Natural killer cell (primary cell): ENCODE results near the gene ERCC6L. TPM values are rescaled to one million over a fixed set of nuclear protein-coding genes. Genes with fewer than 3 reads are reported as not detected.
"Not testable (repeated sequence)": the region's sequence is repeated elsewhere in the genome, so short reads cannot be mapped to it uniquely, and the experiment has no call there.

ENCODE experiments used
- ATAC-seq, 3 donors: fragments of 150-1000 bp in 2 of 3; fragments of 200-7000 bp in 1 of 3; cut with Tn5 transposase; 1 replicate in 1 of 3; 2 replicates in 2 of 3; pipeline ENCODE4 v1.10.0; 2021; ENCODE audit warnings: mild to moderate bottlenecking in 2 of 3, moderate library complexity in 2 of 3
- DNase-seq, 2 donors: peaks; one replicate each; pipeline versions ENCODE4 v3.0.0 to v3.0.0-alpha.2; 2013 to 2021; ENCODE audit warnings: mixed read lengths in 1 of 2
- H3K27ac ChIP-seq: one replicate; pipeline ENCODE4 v1.5.1; 2013; ENCODE audit warnings: mild to moderate bottlenecking, low read length
- H3K27me3 ChIP-seq: one replicate; pipeline ENCODE4 v1.6.1; 2013; ENCODE audit warnings: low read length; ENCODE audit not compliant: control insufficient read depth, insufficient read depth
- H3K36me3 ChIP-seq: one replicate; pipeline ENCODE4 v1.6.1; 2013; ENCODE audit warnings: low read length; ENCODE audit not compliant: control insufficient read depth, insufficient read depth
- H3K4me1 ChIP-seq: one replicate; pipeline ENCODE4 v1.6.1; 2013; ENCODE audit warnings: low read length; ENCODE audit not compliant: control insufficient read depth, insufficient read depth
- H3K4me3 ChIP-seq: one replicate; pipeline ENCODE4 v1.5.1; 2013; ENCODE audit warnings: low read length
- H3K9me3 ChIP-seq: one replicate; pipeline ENCODE4 v1.6.1; 2013; ENCODE audit warnings: low read length; ENCODE audit not compliant: control insufficient read depth, insufficient read depth
- H3K27ac Mint-ChIP-seq, 2 donors: one replicate each; pipeline ENCODE4 v1.8.0; 2022; ENCODE audit warnings: mild to moderate bottlenecking in 2 of 2, mixed read lengths in 2 of 2, moderate library complexity in 1 of 2
- H3K27me3 Mint-ChIP-seq, 2 donors: one replicate each; pipeline ENCODE4 v1.8.0; 2022; ENCODE audit warnings: low read depth in 2 of 2, mixed read lengths in 2 of 2
- H3K36me3 Mint-ChIP-seq: one replicate; pipeline ENCODE4 v1.8.0; 2022; ENCODE audit warnings: mixed read lengths
- H3K4me1 Mint-ChIP-seq, 2 donors: one replicate each; pipeline ENCODE4 v1.8.0; 2022; ENCODE audit warnings: mixed read lengths in 2 of 2
- H3K4me3 Mint-ChIP-seq: one replicate; pipeline ENCODE4 v1.8.0; 2022; ENCODE audit warnings: mild to moderate bottlenecking, moderate library complexity, mixed read lengths
- H3K9me3 Mint-ChIP-seq, 2 donors: one replicate each; pipeline ENCODE4 v1.8.0; 2022; ENCODE audit warnings: mixed read lengths in 2 of 2
- WGBS: methylation state at CpG from one replicate; pipeline ENCODE4 v1.1.7; 2013; ENCODE audit warnings: missing lambda C conversion rate; ENCODE audit not compliant: insufficient coverage; 5-methylcytosine and 5-hydroxymethylcytosine counted together
- intact Hi-C: fragments of 100-400 bp; cut with micrococcal nuclease; formaldehyde crosslinking; loops from one replicate; pipeline ENCODE4 v1.14.2; 2022
- total RNA-seq, 4 donors: library from RNA; stranded (reverse); fragments of 120-200 nt in 1 of 4; gene quantifications; one replicate each; pipeline versions ENCODE4 v1.2.3 to v1.2.4, GENCODE V29; 2013 to 2022
- TF ChIP-seq, protein P1 (sequence below): fragments of 200-600 bp; IDR thresholded peaks from one replicate; pipeline ENCODE4 v1.8.0; 2022; ENCODE audit warnings: antibody characterized with exemption

ERCC6L gene
- total RNA-seq, 3 donors from 2014 or later (not counting 1 experiment from before 2014, with no cell fraction given), result 0.13 to 0.54 (median 0.28) TPM

DNA sequence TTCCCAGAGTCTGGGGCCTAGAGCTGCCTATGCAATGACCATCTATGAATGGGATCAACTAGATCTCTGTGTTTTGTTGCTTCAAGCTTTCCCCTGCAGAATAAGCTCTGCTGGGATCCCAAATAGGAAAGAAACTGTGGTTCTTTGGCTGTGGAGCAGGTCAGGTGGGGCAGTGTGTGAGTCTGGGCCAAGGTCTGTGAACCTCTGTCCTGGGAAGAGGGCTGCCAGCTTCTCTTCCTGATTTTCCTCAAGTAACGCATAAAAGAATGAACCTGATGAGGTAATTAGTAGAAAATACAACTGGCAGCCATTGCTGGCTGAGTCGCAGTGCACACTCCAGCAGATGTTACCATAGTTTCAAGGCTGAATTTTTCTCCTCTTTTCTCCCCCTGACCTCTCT is 61.8 kb downstream of the ERCC6L start:
- TF ChIP-seq, protein P1, sequence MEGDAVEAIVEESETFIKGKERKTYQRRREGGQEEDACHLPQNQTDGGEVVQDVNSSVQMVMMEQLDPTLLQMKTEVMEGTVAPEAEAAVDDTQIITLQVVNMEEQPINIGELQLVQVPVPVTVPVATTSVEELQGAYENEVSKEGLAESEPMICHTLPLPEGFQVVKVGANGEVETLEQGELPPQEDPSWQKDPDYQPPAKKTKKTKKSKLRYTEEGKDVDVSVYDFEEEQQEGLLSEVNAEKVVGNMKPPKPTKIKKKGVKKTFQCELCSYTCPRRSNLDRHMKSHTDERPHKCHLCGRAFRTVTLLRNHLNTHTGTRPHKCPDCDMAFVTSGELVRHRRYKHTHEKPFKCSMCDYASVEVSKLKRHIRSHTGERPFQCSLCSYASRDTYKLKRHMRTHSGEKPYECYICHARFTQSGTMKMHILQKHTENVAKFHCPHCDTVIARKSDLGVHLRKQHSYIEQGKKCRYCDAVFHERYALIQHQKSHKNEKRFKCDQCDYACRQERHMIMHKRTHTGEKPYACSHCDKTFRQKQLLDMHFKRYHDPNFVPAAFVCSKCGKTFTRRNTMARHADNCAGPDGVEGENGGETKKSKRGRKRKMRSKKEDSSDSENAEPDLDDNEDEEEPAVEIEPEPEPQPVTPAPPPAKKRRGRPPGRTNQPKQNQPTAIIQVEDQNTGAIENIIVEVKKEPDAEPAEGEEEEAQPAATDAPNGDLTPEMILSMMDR, result no peak
- Mint-ChIP-seq H3K4me1 (peaks cover 0 to 4% of the 10 kb centered on the region in 2 donors), H3K27ac (no peak overlapping the region), H3K4me3 (no peak overlapping the region), H3K9me3 (no peaks in the 10 kb centered on the region), H3K27me3 (no peaks in the 10 kb centered on the region), H3K36me3 (no peaks in the 10 kb centered on the region)
- H3K27ac ChIP-seq, result no peak overlapping the region
- H3K36me3 ChIP-seq, result no peaks in the 10 kb centered on the region
- H3K4me1 ChIP-seq, result peaks cover 5% of the 10 kb centered on the region
- H3K9me3 ChIP-seq, result no peaks in the 10 kb centered on the region
- no peak for ATAC-seq
- no peaks in the 10 kb centered on the region for H3K27me3 ChIP-seq
- 78% methylated on average over 1 of the region's 2 CpGs for WGBS
- H3K4me3 ChIP-seq, result no peak overlapping the region
- intact Hi-C loops, result no loop called here
- no peak for DNase-seq

DNA sequence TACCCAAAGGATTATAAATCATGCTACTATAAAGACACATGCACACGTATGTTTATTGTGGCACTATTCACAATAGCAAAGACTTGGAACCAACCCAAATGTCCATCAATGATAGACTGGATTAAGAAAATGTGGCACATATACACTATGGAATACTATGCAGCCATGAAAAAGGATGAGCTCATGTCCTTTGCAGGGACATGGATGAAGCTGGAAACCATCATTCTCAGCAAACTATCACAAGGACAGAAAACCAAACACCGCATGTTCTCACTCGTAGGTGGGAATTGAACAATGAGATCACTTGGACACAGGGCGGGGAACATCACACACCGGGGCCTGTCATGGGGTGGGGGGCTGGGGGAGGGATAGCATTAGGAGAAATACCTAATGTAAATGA is 62.5 kb downstream of the ERCC6L start:
- H3K36me3 ChIP-seq, H3K4me3 Mint-ChIP-seq, H3K4me1 Mint-ChIP-seq, H3K9me3 ChIP-seq, H3K4me3 ChIP-seq, H3K27ac ChIP-seq, H3K9me3 Mint-ChIP-seq, H3K27me3 ChIP-seq, ATAC-seq, intact Hi-C loops, H3K27me3 Mint-ChIP-seq, H3K27ac Mint-ChIP-seq, DNase-seq, H3K4me1 ChIP-seq, H3K36me3 Mint-ChIP-seq: not testable (repeated sequence)
- WGBS, result 100% methylated on average over 2 of the region's 5 CpGs

DNA sequence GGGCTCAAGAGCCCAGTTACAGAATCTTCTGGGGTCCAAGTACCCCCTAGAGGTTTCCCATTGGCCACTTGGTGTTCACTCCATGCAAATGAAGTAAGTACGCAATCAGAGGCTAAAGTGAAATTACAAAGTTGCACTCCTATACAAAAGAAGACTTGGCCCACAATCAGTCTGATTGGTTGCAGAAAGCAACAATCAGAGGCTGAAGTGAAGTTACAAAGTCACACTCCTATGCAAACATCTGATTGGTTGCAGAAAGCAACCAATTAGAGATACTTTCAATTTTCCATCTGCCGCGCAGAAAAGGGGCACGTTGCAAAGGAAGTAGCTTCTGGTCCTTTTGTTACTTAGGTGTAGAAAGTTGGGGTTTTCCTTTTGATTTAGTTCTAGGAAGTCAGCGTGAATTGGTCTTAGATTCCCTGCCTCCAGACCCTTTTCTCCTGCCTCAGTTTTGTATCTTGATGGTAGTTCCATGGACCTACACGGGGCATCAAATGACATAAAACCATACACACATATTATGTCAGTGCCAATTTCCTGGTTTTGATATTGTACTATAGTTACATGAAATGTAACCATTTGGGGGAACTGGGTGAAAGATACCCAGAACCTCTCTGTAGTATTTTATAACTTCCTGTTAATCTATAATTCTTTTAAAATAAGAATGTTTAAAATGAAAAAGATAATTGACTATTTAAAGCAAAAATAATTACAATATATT is 69.7 kb downstream of the ERCC6L start:
- DNase-seq (peak in 1 of 2 donors; percentile 78), ATAC-seq (peak; percentile 88 to 90 (median 89))
- Mint-ChIP-seq H3K36me3 (no peaks in the 10 kb centered on the region), H3K4me3 (peak overlapping the region; percentile 59), H3K27ac (peak overlapping the region; percentile 73 to 80), H3K27me3 (no peaks in the 10 kb centered on the region), H3K4me1 (no peaks in the 10 kb centered on the region), H3K9me3 (no peaks in the 10 kb centered on the region)
- Histone ChIP-seq H3K4me1 (no peaks in the 10 kb centered on the region), H3K36me3 (no peaks in the 10 kb centered on the region), H3K27me3 (no peaks in the 10 kb centered on the region), H3K9me3 (no peaks in the 10 kb centered on the region), H3K4me3 (peak overlapping the region; percentile 32), H3K27ac (peak overlapping the region; percentile 83)
- 0% methylated on average over 1 of the region's 6 CpGs for WGBS
- intact Hi-C loops, result no loop called here
- TF ChIP-seq, protein P1, result no peak

DNA sequence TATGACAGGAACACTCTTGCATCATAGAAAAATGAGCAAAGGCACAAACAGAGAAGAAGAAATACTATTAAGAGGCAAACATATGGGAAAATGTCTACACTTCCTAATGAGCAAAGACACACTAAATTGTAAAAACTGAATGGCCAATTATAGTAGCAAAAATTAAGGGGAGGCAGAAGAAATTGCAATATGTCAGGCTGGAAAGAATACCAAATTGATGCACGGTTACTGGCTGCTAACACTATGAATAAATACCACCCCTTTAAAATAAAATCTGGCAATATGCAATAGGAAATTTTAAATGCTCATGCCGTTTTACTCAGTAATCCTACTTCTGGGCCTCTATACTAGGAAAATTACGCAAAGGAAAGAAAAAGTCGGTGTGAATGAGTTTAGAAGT is 73.3 kb downstream of the ERCC6L start:
- H3K27ac Mint-ChIP-seq, result no peak overlapping the region
- Histone ChIP-seq H3K27me3 (no peaks in the 10 kb centered on the region), H3K4me3 (no peak overlapping the region), H3K36me3 (no peaks in the 10 kb centered on the region), H3K4me1 (no peaks in the 10 kb centered on the region), H3K27ac (no peak overlapping the region), H3K9me3 (no peaks in the 10 kb centered on the region)
- intact Hi-C loops, result no loop called here
- no peaks in the 10 kb centered on the region for H3K27me3 Mint-ChIP-seq
- H3K36me3 Mint-ChIP-seq, result no peaks in the 10 kb centered on the region
- WGBS, result no CpG with 5 or more reads among the region's 4 CpGs
- no peaks in the 10 kb centered on the region for H3K4me1 Mint-ChIP-seq
- DNase-seq (no peak), ATAC-seq (no peak)
- no peak overlapping the region for H3K4me3 Mint-ChIP-seq
- H3K9me3 Mint-ChIP-seq, result no peaks in the 10 kb centered on the region
- TF ChIP-seq, protein P1, result no peak
